ENCODE results near the gene PA2G4. TPM values are rescaled to one million over a fixed set of nuclear protein-coding genes. Genes with fewer than 3 reads are reported as not detected.

PA2G4 gene
- total and polyA plus RNA-seq, 2 of the 4 experiments (the other 2 are of a cell fraction) = 158 to 198 TPM

DNA sequence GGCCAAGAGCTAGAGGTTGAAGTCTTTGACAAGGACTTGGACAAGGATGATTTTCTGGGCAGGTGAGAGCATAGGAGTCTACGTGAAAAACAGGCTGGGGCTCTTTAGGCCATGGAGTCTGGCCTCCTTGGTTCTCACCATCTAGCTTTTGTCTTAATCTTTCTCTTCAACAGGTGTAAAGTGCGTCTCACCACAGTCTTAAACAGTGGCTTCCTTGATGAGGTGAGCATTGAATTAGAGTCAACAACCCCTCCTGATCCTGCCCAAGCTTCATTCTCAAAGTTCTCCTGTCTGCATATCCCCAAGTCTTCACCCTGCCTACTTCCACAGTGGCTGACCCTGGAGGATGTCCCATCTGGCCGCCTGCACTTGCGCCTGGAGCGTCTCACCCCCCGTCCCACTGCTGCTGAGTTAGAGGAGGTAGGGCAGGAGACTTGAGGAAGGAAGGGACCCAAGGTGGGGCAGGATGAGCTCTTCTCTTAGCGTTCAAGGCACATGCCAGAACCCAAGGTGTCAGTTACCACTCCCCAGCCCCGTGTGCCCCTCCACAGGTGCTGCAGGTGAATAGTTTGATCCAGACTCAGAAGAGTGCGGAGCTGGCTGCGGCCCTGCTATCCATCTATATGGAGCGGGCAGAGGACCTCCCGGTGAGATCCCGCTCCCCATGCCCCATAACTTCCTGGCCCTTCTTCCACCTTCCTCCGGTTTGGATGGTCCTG lies 33.7 kb downstream of the PA2G4 start (continued):
- TF ChIP-seq RAD21 (IDR thresholded peaks at IDR 0.05; ENCODE audit: low read length) = no peak

DNA sequence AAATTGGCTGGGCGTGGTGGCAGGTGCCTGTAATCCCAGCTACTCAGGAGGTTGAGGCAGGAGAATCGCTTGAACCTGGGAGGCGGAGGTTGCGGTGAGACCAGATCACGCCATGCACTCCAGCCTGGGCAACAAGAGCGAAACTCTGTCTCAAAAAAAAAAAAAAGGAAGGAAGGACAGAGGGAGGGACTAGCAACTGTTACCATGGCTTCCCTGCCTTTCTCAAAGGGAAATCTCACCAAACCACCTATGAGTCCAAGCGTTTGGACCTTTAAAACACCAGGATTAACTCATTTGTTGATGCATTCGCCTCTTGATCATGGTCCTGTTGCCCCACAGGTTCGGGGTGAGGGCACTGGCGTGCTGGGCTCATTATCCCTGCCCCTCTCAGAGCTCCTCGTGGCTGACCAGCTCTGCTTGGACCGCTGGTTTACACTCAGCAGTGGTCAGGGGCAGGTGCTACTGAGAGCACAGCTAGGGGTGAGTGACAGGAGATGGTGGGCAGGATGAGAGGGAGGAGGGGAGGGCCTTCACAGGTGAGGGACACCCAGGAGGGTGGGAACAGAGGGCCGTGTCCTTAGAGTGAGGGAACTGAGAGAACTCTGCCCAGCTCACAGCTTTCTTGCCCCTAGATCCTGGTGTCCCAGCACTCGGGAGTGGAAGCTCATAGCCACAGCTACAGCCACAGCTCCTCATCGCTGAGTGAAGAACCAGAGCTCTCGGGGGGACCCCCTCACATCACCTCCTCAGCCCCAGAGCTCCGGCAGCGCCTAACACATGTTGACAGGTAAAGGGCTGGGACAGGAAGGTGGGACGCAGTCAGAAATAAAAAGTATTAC lies 37.8 kb downstream of the PA2G4 start:
- Histone ChIP-seq H3K4me2 (ENCODE audit: low read depth, low read length) (no peak overlapping the region), H3K27me3 (ENCODE audit: control insufficient read depth, insufficient read depth, low read length) (no peaks in the 10 kb centered on the region), H3K56ac (ENCODE audit: extremely low read depth, insufficient read depth, low read length) (no peak overlapping the region), H3K9me1 (ENCODE audit: insufficient read depth, low read length) (peaks cover 12% of the 10 kb centered on the region), H3K23ac (ENCODE audit: low read depth, low read length) (no peak overlapping the region), H4K8ac (ENCODE audit: low read depth in 2 of 2, low read length in 2 of 2) (no peak overlapping the region), H3K36me3 (ENCODE audit: control insufficient read depth, insufficient read depth, low read length) (peaks cover 66% of the 10 kb centered on the region), H2BK15ac (ENCODE audit: low read depth, low read length) (no peak overlapping the region), H3K9me3 (ENCODE audit: control insufficient read depth, insufficient read depth, low read length) (no peaks in the 10 kb centered on the region), H4K91ac (ENCODE audit: insufficient read depth, low read depth, low read length) (no peak overlapping the region), H3K4ac (ENCODE audit: low read depth, low read length) (no peak overlapping the region), H3K4me3 (ENCODE audit: insufficient read depth, low read depth, low read length) (no peak overlapping the region), H3K79me1 (ENCODE audit: low read depth in 1 of 2, low read length in 2 of 2) (peaks cover 7 to 12% of the 10 kb centered on the region in 2 experiments; a peak in 3 of 4 replicates), H3K4me1 (ENCODE audit: control insufficient read depth, insufficient read depth, low read length) (no peaks in the 10 kb centered on the region; the same call in 1 of the 2 replicates), H2AK5ac (ENCODE audit: low read depth, low read length) (no peak overlapping the region), H2BK20ac (ENCODE audit: low read depth, low read length) (no peak overlapping the region), H3K27ac (ENCODE audit: insufficient read depth, low read length) (no peak overlapping the region), H2BK120ac (ENCODE audit: low read depth, low read length) (no peak overlapping the region), H2AFZ (replicated peaks; ENCODE audit: low read length, poor library complexity) (no peak overlapping the region), H3K18ac (ENCODE audit: low read depth, low read length) (no peak overlapping the region), H4K20me1 (ENCODE audit: insufficient read depth, low read length) (no peaks in the 10 kb centered on the region; the same call in 1 of the 2 replicates), H2AK9ac (replicated peaks; ENCODE audit: low read depth, low read length, poor library complexity) (no peak overlapping the region), H3K14ac (replicated peaks; ENCODE audit: low read depth, low read length) (no peak overlapping the region), H4K5ac (ENCODE audit: low read depth, low read length) (no peak overlapping the region), H3K9ac (ENCODE audit: low read depth, low read length) (no peak overlapping the region), H2BK5ac (ENCODE audit: low read depth, low read length, poor library complexity, severe bottlenecking) (no peak overlapping the region)
- CTCF ChIA-PET = no interaction called here
- no peak for ATAC-seq (ENCODE audit: low read depth)
- in situ Hi-C loops (cut with MboI; ENCODE audit: low sequenced_read_pairs) = no loop called here
- intact Hi-C loops (cut with micrococcal nuclease) = no loop called here
- BruUV-seq (replicated peaks) = no TSS peak
- POLR2A ChIA-PET (ENCODE audit: unreplicated experiment) = interaction anchor here (0.6 kb wide), 1 partner anchor 9 kb away, joined by 4 read pairs; no protein-coding TSS in a partner anchor
- dilution Hi-C loops (cut with HindIII; ENCODE audit: low sequenced_read_pairs, unreplicated experiment) = no loop called here
- WGBS, 2 experiments (ENCODE audit: extremely low coverage in 2 of 2, insufficient read length in 1 of 2) = 98% methylated on average over 5 of the region's 19 CpGs; no CpG with 5 or more reads in 1 of the 2 experiments
- DNase-seq = no peak
- TF ChIP-seq SMC3 (IDR thresholded peaks at IDR 0.05; ENCODE audit: low read depth, low read length) (no peak), CEBPB (IDR thresholded peaks at IDR 0.05; ENCODE audit: low read depth, low read length) (no peak), USF2 (IDR thresholded peaks at IDR 0.05; ENCODE audit: low read depth, low read length) (no peak), BHLHE40 (IDR thresholded peaks at IDR 0.05; ENCODE audit: low read depth, low read length) (no peak), RFX5 (IDR thresholded peaks at IDR 0.05; ENCODE audit: low read depth, low read length) (no peak), MXI1 (IDR thresholded peaks at IDR 0.05; ENCODE audit: borderline replicate concordance, low read depth, low read length) (no peak), CHD1 (IDR thresholded peaks at IDR 0.05; ENCODE audit: low read depth, low read length) (no peak), CTCF (conservative IDR thresholded peaks at IDR 0.05; ENCODE audit: low read depth, low read length) (no peak), MAZ (IDR thresholded peaks at IDR 0.05; ENCODE audit: borderline replicate concordance, low read depth, low read length) (no peak), NFE2L2 (IDR thresholded peaks at IDR 0.05; ENCODE audit: low read depth, low read length) (no peak), FOS (IDR thresholded peaks at IDR 0.05; ENCODE audit: low read depth, low read length) (no peak), RAD21 (IDR thresholded peaks at IDR 0.05; ENCODE audit: low read length) (no peak)
